CD1c-positive myeloid dendritic cell (primary cell): ENCODE results near the gene ST3GAL4.

Source experiments
- DNase-seq: peaks from one replicate; pipeline ENCODE4 v3.0.0-alpha.2; 2016; ENCODE audit errors: extremely low spot score

Gene ST3GAL4

DNA sequence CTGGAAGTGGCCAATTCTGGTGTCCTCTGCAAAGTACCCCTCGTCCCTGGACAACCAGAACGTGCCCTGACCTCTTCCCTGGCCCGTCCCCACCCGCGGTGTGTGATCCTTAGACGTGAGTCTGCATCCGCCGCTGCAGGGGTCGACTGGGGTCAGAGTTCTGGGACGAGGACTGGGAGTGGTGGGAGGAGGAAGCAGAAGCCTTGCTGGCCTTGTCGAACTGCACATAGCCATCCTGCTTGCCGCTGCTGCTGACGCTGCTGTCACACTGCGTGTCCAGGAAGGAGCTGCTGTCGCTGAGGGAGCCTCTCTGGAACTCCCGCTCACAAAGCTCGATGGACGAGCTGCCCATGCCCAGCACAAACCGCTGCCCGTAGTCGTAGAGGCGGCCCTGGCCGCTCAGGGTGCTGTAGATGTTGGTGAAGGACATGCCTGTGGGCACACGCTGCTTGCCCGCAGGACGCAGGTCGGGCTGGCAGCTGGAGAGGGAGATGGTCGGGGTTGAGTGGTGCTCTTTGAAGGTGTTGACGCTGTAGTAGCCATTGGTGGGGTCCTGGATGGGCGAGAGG lies 69.1 kb downstream of the ST3GAL4 start:
- DNase-seq: no peak

DNA sequence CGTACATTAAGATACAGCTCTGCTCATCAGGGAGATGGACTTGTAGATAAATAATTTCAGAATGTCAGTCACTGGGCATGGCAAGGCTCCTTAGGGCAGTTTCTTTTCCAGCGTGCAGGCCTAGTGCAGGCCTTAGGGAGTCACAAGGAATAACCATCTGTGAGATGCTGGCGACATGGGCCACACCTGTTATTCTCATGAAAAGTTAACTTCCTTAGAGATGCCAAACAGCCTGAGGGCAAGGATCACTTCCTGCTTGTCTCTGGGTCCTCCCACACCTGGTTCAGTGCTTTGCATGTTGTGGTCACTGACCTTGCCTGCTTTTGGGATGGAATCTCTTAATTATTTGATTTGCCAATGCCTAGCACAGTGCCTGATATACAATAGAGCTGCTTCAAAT lies 70.6 kb downstream of the ST3GAL4 start:
- no peak for DNase-seq

DNA sequence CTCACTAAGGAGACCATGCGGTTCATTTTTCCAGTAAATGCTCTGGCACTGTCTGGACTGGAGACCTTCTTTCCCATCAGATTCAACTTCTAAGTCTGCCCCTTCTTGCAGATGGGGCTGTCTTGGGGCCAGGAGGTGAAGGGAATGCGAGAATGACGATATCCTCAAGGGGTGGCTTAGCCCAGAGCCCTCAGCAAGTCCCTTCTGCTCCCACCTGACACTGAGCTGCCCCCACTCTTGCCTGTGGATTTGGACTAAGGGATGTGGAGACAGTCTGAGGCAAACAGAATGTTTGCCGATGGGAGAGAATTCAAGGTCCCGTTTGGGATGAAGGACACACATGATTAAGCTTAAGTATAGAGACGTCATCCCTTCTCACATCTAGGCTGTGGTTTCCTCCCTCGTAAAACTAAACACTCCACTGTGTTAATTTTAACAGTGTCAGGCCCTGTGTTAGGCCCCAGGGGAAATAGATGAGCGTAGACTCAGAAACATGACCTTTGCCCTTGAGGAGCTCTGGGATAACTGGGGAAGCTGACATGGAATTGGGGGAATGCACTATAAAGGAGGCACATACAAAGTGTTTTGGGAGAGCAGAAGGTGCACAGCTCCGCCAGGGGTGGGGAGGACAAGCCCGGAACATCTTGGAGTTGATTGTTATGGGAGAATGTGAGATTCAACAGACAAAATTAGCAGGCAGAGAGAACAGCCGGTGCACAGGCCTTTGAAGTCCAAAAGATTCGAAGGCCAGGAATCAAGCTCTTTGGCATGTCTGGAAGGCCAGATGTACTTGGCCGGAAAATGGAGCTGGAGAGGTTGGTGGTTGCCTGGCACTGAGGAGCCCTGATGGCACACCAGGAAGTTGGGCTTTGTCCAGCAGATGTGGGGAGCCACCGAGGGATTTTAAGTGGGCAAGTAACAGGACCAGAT lies 71.6 kb downstream of the ST3GAL4 start:
- no peak for DNase-seq

DNA sequence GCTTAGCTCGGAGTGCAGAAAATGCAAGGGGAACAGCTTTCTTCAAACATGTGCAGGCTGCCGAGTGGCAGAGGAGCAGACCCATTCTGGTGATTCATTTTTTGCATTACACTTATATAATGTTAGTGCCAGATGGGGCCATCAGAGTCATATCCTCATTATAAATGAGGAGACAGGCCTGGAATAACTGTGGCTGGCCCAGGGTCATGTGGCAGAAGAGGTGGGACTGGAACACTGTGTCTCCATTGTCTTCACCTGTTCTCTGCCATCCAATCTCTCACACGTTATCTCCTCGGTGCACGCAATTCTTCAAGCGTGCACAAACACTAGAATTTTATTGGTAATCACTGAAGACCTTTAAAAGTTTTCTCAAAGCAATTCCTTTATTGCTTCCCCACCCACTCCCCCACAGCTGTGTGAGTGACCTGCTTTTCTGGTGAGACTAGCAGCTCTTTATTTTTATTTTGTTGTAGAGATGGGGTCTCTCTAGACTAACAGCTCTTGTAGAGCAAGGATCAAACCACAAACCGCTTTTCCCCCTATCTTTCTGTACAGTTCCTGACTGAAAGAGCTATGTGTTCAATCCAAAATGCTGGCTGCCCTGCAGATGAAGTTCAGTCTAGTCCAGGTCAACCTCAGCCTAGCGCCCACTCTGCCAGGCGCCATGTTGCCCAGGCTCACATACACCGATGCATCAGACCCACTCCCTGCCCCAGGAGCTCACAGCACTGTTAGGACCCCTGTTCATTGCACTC lies 75.3 kb downstream of the ST3GAL4 start:
- DNase-seq: no peak

DNA sequence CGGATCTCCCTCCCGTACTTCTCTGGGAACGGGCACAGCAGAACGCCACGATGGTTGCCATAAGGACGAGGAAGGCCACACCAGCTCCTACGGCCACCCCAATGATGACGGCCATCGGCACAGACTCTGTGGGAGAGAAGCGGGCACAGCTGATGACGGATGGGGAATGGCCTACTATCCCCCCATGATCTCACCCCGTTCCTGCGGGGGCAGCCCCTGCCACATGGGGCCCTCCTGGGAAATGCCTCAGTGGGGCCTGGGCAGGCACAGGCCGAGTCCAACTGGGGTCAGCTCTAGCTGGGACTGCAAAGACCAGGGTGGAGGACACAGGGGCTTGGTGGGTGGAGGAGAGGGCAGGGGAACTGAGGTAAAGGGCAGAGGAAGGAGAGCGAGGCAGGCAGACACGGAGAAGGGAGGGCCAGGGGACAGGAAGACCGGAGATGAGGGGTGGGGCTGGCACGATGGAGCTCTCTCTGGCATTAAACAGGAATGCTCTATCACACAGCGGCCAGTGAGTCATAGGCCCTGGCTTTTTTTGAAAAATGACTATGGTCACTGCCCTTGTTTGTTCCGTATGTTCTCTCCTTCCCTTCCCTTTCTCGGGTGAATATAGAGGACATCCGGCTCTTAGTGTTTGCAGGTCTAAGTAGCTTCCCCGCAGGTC lies 76.0 kb downstream of the ST3GAL4 start:
- DNase-seq: no peak

DNA sequence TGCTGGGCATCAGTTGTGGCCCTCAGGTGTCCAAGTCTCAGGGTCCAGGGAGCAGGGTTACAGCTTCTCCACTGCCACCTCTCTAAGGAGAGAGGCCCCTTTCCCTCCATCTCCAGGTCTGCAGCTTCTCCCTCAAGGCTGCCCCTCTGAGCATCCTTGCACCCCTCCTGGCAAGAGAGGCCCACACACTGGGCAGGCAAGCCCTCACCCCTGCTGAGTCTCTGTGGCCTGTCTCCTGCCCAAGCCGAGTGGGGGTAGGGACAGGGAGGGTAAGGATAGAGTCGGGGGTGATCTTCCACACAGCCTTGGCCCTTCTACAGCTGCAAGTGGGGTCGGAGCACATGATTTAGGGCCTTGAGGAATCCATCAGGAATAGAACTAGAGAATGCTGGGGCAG lies 76.6 kb downstream of the ST3GAL4 start:
- DNase-seq: no peak

DNA sequence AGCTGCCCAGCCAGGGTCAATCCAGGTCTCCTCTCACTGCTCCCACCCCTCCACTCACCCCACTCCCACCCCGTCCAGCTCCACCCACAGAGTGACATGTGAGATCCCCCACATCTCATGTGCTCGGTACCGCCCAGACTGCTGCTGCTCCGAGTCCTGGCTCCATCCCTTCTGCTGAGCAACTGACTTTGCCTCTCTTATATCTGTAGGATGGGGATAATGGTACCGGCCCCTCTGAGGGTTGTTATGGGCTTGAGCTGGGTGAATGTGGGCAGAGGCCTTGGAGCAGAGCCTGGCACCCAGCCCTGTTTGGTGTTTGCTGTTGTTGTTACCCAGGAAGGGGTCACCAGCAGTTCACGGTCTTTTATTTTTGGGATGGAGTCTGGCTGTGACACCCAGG lies 77.0 kb downstream of the ST3GAL4 start:
- DNase-seq: no peak

DNA sequence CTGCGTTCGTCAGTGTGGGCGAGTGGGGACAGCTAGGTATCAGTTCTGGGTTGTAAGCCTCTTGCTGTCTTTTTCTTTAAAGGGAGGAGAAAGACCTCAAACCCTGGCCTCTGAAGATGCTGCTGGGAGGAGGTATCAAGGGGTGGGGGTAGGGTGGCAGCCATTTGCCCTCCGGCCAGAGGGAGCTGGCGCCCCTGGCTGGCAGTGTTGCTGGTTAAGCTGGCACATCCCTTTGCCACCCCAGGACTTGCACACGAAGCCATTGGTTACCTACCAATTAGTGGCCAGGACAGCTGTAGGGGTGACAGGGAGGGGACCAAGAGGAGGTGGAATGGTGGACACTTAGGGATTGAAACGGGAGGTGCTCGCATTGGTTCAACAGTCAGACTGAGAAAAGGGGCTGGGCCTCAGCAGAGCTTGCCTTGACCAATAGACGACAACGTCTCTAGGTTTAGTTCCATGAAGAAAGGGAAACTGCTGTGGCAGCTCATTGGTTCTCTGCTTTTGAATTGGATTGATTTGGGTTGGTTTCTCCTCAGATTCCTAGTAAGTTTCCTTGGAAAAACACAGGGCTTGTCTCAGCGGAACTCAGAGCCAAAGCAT lies 77.9 kb downstream of the ST3GAL4 start:
- no peak for DNase-seq

DNA sequence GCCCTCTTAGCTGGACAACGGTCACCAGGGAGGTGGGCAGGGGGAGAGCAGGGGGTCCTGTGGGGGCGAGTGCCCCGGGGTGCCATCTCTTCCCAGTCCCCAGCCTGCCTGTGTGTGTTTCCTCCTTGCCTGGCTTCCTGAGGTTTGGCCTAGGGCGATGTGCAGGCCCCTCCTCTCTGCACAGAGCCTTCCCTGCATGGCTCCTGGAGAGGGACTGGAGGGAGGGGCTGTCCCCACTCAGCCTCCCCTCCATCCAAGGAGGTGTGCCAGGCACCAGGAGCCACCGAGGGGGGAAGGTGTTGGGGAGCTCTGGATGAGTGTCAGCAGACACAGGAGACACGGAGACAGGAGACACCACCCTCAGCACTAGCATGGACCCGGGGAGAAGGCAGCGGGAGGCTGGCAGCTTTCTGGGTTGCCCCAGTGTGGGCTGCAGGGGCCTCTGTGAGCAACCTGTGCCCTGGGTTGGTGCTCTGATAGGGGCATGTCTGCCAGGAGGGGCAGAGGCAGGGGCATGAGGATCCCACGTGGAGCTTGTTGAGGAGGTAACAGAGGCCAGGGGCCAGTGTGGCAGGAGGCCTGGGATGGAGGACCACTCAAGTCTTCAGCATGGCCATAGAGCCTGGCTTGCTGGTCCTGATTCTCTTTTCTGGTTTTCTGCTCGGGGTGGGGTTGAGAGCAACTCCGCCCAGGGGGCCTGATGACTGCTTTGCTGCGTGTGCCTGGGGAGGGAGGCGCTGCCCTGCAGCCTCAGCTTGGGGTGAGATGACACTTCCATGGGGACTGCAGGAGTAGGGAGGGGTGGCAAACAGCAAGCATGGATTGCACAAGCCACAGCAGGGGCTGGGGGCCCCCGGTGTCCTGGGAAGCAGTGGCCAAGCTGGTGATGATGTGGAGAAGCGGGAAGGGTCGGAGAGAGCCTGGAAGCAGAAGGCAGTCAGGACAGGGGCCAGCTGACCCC lies 78.8 kb downstream of the ST3GAL4 start:
- DNase-seq: no peak

DNA sequence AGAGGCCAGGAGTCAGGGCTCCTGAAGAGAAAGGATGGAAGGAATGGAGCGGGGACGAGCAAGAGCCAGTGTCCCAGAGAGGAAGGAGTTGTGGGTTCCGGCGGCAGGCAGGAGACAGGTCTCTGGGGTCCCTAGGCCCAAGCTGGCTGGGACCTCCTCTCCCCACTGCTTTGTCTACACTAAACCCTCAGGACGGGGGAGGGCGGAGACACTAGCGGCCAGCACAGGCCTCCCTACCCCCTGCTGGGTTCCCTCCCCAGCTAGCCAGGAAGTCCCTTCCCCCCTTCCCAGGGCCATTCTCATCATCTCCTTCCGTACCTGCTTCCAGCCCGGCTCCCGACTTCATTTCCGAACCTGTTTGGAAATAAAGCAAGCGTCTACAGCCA lies 79.5 kb downstream of the ST3GAL4 start:
- no peak for DNase-seq

DNA sequence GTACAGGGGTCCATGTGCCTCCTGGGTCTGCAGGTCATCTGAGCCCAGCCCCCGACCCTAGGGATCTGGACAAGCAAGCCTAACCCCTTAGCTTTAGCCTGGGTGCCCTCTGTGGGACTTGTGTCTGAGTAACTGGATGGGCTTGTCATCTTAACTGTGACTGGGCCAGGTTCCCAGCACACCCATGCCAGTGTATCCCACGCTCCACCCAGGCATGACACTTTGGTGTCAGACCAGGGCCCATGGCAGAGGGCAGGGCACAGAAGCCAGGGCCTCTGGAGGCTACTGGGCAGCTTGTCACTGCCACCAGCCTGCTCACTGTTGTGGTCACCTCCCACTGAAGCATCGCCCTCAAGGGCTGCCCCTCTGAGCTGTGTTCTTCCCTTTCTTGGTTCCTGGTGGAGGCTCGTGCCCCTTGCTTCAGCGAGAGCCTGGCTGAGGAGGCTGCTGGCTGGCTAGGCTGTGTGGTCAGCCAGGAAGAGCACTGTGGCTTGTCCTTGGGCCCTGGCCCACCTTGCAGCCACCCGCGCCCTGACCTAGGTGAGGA lies 80.8 kb downstream of the ST3GAL4 start:
- DNase-seq: no peak

DNA sequence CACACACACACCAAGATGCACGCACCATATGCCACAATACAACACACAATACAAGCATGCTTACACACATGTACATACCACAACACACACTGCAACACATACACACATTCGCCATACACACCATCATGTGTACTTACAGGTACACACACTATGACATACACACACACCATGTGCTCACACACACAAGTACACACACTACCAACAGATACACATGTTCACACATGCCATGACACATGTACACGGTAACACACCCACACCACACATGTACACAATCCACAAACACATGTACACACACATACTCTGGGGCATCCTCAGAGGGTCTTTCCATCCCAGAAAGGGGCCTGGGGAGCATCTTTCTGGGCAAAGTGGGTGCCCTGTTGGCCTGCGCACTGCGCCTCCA lies 82.2 kb downstream of the ST3GAL4 start:
- DNase-seq: no peak

DNA sequence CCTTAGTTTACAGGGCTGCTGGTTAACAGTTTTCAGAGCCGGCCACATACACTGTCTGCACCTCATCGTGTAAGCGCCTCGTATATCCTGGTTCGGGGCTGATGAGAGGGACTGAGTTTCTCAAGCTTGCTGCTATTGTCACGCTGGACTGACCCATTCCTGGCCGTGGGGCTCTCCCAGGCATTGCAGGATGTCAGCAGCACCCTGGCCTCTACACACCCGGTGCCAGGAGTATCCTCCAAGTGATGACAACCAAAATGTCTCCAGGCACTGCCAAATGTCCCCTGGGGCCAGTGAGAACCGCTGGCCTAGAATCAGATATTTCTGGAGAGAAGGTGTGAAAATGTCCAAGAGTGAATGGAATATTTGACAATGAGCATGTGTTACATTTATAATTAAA lies 82.8 kb downstream of the ST3GAL4 start:
- DNase-seq: no peak

DNA sequence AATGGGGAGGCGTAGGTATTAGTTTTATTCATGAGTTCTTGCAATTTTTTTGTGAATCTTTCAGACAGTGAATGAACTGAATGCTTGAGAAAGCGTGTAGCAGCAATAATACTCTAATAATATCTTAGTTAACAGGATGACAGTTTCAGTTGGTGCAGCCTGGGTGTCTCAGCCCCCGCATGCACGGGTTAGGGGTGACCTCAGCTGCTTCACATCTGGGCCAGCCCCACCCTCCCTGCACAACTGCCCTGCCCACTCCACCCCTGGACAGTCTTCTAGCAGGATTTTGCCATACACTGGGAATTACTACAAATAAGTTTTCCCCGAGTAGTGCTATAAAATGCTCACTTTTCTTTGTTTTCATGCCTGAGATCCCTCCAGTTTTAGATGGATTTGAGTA lies 83.2 kb downstream of the ST3GAL4 start:
- no peak for DNase-seq

DNA sequence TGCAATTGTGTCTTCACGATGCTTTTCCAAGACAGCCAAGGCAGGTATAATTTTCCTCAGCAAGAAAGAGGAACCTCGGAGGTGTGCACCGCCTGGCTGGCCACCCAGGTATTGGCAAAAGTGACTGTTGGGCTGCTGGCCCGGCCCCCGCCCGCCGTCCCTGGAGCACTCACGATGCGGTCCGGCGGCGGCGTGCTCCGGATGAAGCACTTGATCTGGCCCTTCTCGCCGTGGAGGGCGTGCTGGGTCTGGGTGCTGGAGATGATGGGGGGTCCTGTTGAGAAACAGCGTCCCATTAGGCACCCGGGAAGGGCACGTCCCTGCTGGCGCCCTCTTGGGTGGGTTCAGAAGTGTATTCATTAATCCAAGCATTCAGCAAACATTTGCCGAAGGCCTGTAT lies 84.8 kb downstream of the ST3GAL4 start:
- DNase-seq: no peak

DNA sequence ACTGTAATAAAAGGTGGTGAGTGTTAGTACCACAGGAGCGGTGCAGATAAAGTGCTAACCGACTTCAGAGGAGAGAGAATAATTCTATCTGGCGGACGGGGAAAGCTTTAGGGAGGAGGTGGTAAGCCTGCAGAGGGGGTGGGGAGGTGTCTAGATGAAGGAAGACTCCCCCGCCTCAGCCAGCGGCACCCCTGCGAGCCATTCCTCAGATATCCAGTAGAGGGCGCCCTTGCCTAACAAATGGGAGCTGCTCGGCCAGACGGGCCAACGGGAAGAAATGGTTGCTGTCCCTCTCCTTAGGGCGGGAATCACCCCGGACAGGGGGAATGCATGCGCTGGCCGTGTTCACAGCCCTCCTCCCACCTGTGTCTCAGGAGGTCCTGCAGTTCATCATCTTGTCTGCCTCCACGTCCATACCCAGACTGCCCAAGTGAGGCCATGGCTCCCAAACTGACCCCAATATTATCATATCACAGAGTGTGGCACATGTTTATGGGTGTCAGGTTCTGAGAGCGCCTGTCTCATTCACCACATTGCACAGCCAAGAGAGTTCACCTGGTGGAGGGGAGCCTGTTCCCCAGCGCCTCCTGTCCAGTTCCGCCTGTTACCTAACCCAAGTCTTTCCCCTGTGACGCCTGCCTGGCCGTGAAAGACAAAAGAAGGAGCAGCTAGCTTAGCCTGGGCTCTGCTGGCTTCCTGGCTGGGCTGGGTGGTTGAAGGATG lies 85.5 kb downstream of the ST3GAL4 start:
- peak; percentile 86 for DNase-seq

DNA sequence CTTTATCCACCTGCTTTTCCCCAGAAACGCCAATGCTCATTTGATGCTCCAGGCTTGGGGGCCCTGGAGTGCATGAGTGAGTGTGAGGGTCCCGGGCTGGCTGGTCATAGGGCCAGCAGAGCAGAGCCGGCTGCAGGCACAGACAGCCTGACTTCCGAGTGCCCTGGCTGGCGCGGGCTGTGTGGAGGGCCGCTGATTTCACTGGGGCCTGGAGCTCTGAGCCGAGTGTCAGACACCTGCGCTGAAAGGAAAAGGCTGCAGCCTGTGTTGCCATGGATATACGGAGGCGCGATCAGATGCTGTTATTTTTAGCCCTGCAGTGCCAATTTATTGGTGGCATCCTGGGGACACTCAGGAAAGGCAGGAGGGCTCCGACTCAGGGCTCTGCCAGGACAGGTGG lies 87.6 kb downstream of the ST3GAL4 start:
- no peak for DNase-seq

DNA sequence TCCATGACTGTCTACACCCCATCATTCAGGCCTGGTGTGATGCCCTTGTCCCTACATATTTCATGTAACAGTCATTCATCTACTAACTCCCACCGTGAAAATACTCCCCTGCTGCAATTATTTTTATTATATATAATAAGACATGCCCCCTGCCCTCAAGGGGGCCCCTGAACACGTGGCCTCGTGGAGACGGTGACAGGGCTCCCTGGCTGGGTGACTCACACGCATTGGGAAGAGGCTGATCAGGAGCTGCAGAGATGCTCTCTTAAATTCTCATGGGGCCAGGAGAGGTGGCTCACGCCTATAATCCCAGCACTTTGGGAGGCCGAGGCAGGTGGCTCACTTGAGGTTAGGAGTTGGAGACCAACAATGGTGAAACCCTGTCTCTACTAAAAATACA lies 88.6 kb downstream of the ST3GAL4 start:
- no peak for DNase-seq

DNA sequence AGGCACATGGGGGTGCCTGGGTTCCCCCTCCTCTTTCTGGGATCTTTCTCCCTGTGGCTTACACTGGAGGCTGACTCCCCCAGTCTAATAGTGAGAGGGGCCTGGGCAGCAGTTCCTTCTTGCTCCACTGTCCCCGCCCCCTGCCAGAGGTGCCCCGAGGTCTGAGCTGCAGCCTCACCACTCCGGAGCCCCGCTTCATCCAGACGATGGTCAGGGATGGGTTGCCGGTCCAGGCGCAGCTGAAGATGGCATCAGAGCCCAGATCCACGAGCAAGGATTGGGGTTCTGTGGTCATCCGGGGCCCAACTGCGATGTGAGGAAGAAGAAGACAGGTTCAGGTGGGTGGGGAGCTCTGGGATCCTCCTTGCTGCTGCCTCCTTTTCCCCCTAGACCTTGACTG lies 91.1 kb downstream of the ST3GAL4 start:
- DNase-seq: no peak

DNA sequence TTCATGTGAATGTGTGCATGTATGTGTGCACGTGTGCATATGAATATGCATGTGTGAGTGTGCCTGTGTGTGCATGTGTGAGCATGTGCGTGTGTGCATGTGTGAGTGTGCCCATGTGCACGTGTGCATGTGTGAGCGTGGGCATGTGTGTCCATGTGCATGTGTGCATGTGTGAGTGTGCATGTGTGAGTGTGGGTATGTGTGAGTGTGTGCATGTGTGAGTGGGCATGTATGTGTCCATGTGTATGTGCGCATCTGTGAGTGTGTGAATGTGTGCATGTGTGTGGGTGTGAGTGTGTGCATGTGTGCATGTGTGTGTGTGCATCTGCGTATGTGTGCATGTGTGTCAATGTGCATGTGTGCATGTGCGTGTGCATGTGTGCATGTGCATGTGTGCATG lies 94.7 kb downstream of the ST3GAL4 start:
- no peak for DNase-seq
